NCI-H2081 treated with DMSO at 0.1 percent for 48 hours (cell line): ENCODE results near the gene ETV5.
"Not testable (repeated sequence)": the region's sequence is repeated elsewhere in the genome, so short reads cannot be mapped to it uniquely, and the experiment has no call there.

Experiments
- DNase-seq: peaks from one replicate; lab custom pipeline; 2025; lab: John Stamatoyannopoulos, UW

ETV5 gene

GRCh38 chr3:186067360-186068242, 41.3 kb downstream of the ETV5 start:
- DNase-seq = no peak

- DNase-seq = no peak
These were observed 48.7 kb downstream of the ETV5 start for GRCh38 chr3:186060222-186060621.

GRCh38 chr3:186059192-186059591, 49.7 kb downstream of the ETV5 start:
- no peak for DNase-seq

GRCh38 chr3:186058225-186058624, 50.7 kb downstream of the ETV5 start:
- DNase-seq = no peak

GRCh38 chr3:186057594-186057993, 51.3 kb downstream of the ETV5 start:
- no peak for DNase-seq

DNA sequence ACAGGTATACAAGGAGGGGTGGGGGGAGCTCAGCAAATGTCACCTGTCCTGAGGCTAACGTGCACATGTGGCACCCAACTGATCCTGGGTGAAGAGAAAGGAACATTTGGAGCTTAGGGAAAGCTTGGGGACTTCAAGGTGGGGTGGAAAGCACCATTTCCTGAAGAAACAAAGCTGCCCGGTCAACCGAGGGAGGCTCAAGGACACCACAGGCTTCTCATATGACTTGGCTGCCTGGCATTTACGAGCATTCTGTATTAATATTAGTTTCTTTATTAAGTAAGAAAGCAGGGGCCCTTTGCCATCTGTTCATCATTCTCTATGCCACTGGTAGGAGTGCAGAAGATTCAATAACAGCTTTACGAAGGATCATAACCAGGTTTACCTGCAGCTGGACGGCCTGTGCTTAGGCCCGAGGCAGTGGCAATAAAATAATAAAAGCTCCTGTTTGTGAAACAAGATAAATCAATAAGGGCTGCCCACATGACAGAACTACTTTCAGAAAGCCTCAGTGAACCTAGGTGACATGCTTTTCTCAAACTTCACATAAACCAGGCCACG, 54.0 kb downstream of the ETV5 start:
- no peak for DNase-seq

DNA sequence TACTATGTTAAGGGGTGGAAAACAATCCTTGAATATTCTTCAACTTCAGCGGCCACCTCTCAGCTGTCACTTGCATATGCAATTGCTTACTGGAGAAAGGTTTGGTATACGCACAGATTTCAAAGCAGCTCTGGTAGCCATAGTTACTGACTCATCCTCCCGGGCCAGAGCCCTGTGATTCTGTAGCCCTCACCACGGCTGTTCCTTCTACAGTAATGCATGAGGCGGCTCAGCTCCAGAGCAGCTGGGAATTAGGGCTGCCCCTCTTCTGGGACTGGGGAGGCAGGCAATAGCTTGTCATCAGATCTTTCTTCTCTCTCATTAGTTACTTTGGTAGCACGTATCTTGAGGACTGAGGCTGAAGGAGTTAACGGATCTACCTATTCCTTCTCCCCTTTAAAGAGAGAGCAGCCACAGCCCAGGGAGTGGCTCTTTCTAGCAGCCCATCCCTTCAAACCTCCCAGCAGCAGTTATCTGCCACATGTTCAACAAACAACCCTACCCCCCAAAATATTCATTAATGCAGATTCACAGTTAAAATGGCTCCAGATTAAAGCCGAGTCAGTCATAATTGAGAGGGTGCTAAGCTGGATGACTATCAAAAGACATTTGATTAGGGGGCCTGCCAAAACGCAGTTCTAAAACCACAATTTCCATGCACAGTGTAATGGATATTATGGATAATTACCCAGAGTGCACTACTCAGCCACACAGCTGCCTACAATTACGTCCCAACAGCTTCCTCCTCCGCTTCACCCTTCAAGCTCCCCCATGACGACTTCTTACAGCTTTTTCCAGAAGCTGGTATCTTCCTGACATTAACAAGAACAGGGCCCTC, 54.7 kb downstream of the ETV5 start:
- no peak for DNase-seq

DNA sequence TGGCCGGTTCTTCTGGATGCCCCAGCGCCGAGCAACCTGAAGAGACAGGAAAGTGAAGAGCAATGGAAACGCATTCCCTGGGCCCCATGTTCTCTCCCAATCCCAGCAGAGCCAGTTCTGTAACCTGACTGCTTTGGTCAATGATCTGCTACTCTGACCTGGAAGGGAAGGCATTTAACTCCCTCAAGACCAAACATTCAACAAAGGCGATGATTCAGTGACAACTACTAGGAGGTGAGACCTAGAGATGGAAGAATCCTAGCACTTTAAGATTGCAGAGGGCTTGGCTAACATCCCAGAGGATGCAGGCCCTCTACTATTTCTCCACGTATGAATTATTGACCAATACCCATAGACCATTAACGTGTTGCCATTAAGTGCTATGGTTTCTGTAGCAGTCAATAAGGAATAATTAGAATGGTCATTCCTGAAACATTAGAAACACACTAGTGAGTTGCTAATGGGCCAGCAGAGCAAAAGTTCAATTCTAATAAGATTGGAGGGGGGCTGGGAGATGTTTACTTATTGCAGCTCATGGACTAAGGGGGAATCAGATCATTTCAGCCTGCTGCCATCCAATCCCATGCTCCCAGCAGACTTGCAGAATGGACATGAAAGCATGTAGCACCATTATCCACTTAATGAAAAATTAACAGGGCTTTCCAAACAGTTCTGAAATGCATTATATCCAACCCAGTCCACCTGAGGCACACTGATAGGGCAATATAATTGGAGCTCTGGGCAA, 56.6 kb downstream of the ETV5 start:
- no peak for DNase-seq

GRCh38 chr3:186049001-186049400, 59.9 kb downstream of the ETV5 start:
- no peak for DNase-seq

GRCh38 chr3:186048119-186048518, 60.8 kb downstream of the ETV5 start:
- no peak for DNase-seq

GRCh38 chr3:186046838-186047237, 62.1 kb downstream of the ETV5 start:
- no peak for DNase-seq

GRCh38 chr3:186044968-186045367, 63.9 kb downstream of the ETV5 start:
- DNase-seq = no peak

- DNase-seq = no peak
These were observed 64.5 kb downstream of the ETV5 start for GRCh38 chr3:186044427-186044826.

DNA sequence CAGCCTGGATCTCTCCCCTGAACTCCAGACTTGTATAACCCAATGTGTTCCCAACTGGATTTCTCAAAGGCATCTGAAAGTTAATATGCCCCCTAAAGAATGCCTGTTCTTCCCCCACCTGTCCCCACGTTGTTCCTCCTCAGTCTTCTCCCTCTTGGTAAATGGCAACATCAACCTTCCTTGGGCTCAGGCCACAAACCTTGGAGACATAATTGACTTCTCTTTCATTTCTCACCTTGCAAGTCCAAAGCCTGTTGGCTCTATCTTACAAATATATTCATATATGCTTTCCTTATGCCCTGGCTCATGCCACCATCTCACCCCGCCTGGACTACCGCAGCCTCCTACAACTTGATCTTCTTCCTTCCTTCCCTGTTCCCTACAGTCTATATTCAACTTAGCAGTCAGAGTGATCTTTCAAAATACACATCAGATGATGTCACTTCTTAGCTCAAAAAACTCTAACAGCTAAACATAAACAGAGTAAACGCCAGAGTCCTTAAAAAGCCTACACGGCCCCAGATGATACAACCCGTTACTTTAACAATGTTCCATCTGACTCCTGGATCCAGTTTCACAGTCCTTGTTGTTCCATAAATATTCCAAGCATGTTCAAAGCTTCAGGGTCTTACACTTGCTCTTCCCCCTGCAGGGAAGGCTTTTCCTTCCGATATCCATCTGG, 66.2 kb downstream of the ETV5 start:
- DNase-seq = no peak

DNA sequence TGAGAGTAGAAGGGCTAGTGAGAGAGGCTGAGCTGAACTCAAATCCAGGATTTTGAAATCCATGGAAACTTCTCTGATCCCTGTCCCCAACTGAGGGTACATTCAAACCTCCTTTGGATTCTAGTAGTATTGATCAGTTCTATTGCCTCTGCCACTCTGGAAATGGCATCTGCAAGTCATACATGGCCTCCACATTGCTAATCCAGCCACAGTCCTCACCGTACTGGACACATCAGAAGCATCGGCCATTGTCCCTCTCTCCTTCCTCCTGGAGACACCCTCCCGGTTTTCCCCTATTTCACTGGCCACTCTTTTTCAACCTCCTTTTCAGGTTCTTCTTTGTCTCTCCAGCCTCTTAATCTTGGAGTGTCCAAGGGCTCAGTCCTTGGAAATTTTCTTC, 66.9 kb downstream of the ETV5 start:
- no peak for DNase-seq

GRCh38 chr3:186038360-186038759, 70.5 kb downstream of the ETV5 start:
- no peak for DNase-seq

DNA sequence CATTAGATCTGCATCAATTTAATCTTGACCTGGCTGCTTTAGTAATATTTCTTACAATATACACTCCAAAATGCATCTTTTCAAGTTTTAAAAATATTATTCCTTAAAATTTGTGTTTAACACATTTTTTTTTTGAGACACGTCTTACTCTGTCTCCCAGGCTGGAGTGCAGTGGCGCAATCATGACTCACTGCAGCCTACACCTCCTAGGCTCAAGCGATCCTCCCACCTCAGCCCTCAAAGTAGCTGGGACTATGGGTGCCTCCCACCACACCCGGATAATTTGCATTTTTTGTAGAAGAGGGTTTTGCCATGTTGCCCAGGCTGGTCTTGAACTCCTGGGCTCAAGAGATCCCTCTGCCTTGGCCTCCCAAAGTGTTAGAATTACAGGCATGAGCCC, 73.6 kb downstream of the ETV5 start:
- DNase-seq = no peak

GRCh38 chr3:186032321-186032720, 76.6 kb downstream of the ETV5 start:
- DNase-seq = no peak

GRCh38 chr3:186025993-186026392, 82.9 kb downstream of the ETV5 start:
- DNase-seq = not testable (repeated sequence)

GRCh38 chr3:186025161-186025560, 83.7 kb downstream of the ETV5 start:
- DNase-seq = no peak

GRCh38 chr3:186024210-186024609, 84.7 kb downstream of the ETV5 start:
- DNase-seq = no peak

DNA sequence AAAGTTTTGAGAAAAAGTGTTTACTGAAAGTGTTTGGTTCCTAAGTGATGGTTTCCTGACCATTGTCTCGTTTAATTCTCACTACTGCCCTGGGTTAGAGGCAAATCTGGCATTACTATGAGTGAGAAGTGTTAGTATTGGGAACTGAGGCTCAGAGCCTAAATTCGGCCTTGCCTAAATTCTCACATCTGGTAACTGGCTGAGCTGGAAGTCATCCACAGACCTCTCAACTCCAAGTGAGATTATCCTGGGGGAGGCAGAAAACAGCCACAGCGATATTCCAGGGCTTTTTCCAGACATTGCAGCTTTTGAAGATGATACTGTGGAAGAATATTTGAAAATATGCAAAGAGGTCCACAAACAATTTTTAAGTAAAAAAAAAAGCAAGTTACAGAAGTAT, 86.0 kb downstream of the ETV5 start:
- DNase-seq = no peak
